HCT116 (cell line): ENCODE results near the gene CDH23. TPM values are rescaled to one million over a fixed set of nuclear protein-coding genes. Genes with fewer than 3 reads are reported as not detected.

Experiments used
- ATAC-seq: fragments of 200-7000 bp; cut with Tn5 transposase; 2 replicates; pipeline ENCODE4 v1.9.1; 2020; ENCODE audit warnings: mild to moderate bottlenecking, moderate library complexity
- BruUV-seq: library from RNA; stranded (reverse); fragments of 400-500 nt; replicated peaks from 2 replicates; lab custom pipeline; 2021; lab: Mats Ljungman, UMichigan
- CTCF ChIA-PET: fragments of 300-600 bp; sonication (Branson Sonifier 250); formaldehyde crosslinking; loops from one replicate; lab custom pipeline; 2021; ENCODE audit warnings: antibody characterized with exemption; lab: Charles Lee
- POLR2A ChIA-PET: fragments of 300-600, 350-600 bp; sonication (Branson Sonifier 250); formaldehyde crosslinking; loops from one replicate; lab custom pipeline; 2021; ENCODE audit warnings: antibody characterized with exemption; lab: Charles Lee
- RAD21 ChIA-PET, 2 experiments: fragments of 300-600 bp; sonication (Branson Sonifier 250); formaldehyde crosslinking; loops; one replicate each; lab custom pipeline; 2023; ENCODE audit warnings: low total read pairs in 2 of 2; ENCODE audit not compliant: uncharacterized antibody in 2 of 2, unreplicated experiment in 2 of 2, low non-redundant PET in 1 of 2; lab: Charles Lee
- DNase-seq: peaks from one replicate; pipeline ENCODE4 v3.0.0-alpha.2; 2010; ENCODE audit warnings: low read depth, low spot score
- H2AFZ ChIP-seq: fragments of 200-600 bp; shearing (Covaris generic), sonication (generic); 2 replicates; pipeline ENCODE4 v1.6.1; 2017; ENCODE audit warnings: low read depth, mixed run types, mixed read lengths, antibody characterized with exemption, low read length; ENCODE audit not compliant: poor library complexity, severe bottlenecking
- H3K27ac ChIP-seq: 2 replicates; pipeline ENCODE4 v1.5.1; 2012; ENCODE audit warnings: low read depth, low read length
- H3K27me3 ChIP-seq: fragments of 200-600 bp; sonication (generic); 2 replicates; pipeline ENCODE4 v1.6.1; 2016; ENCODE audit warnings: mixed run types, low read length, mixed read lengths; ENCODE audit not compliant: insufficient read depth
- H3K36me3 ChIP-seq, 2 experiments: fragments of 200-500 bp in 1 of 2; fragments of 200-600 bp in 1 of 2; sonication (Bioruptor generic) in 1 of 2; sonication (generic) in 1 of 2; 2 replicates each; pipeline versions ENCODE4 v1.5.1 to v1.6.1; 2014 to 2016; ENCODE audit warnings: low read length in 2 of 2, inconsistent platforms in 1 of 2, mixed read lengths in 1 of 2, mixed run types in 1 of 2; ENCODE audit not compliant: insufficient read depth in 2 of 2, control insufficient read depth in 1 of 2
- H3K4me1 ChIP-seq, 2 experiments: fragments of 200-600 bp in 1 of 2; sonication (generic) in 1 of 2; 2 replicates each; pipeline versions ENCODE4 v1.5.1 to v1.6.1; 2012 to 2017; ENCODE audit warnings: low read length in 2 of 2, inconsistent platforms in 1 of 2, mild to moderate bottlenecking in 1 of 2, mixed read lengths in 1 of 2, mixed run types in 1 of 2, moderate library complexity in 1 of 2; ENCODE audit not compliant: insufficient read depth in 2 of 2, control insufficient read depth in 1 of 2
- H3K4me2 ChIP-seq: fragments of 200-600 bp; sonication (generic); 2 replicates; pipeline ENCODE4 v1.6.1; 2017; ENCODE audit warnings: mixed run types, low read length, mixed read lengths
- H3K4me3 ChIP-seq, 2 experiments: fragments of 200-600 bp in 1 of 2; sonication (generic) in 1 of 2; replicated peaks in 1 of 2; 2 replicates each; pipeline ENCODE4 v1.5.1; 2011 to 2016; ENCODE audit warnings: low read length in 2 of 2, control low read depth in 1 of 2, low read depth in 1 of 2, mild to moderate bottlenecking in 1 of 2, mixed read lengths in 1 of 2, mixed run types in 1 of 2
- H3K79me2 ChIP-seq: fragments of 200-600 bp; sonication (generic); 2 replicates; pipeline ENCODE4 v1.6.1; 2017; ENCODE audit warnings: mild to moderate bottlenecking, mixed run types, low read length, moderate library complexity, mixed read lengths; ENCODE audit not compliant: insufficient read depth
- H3K9ac ChIP-seq: fragments of 200-600 bp; sonication (generic); 2 replicates; pipeline ENCODE4 v1.6.1; 2016; ENCODE audit warnings: low read length, mixed read lengths
- H3K9me2 ChIP-seq: fragments of 200-600 bp; sonication (generic), shearing (Covaris generic); 2 replicates; pipeline ENCODE4 v1.6.1; 2017; ENCODE audit warnings: mixed run types, mild to moderate bottlenecking, moderate library complexity; ENCODE audit not compliant: insufficient read depth
- H3K9me3 ChIP-seq, 2 experiments: fragments of 200-500 bp in 1 of 2; fragments of 200-600 bp in 1 of 2; sonication (Bioruptor generic) in 1 of 2; sonication (generic) in 1 of 2; 2 replicates each; pipeline ENCODE4 v1.6.1; 2014 to 2017; ENCODE audit warnings: low read length in 2 of 2, mixed read lengths in 2 of 2, inconsistent platforms in 1 of 2, low read depth in 1 of 2, mild to moderate bottlenecking in 1 of 2, mixed run types in 1 of 2, moderate library complexity in 1 of 2; ENCODE audit not compliant: control insufficient read depth in 1 of 2, insufficient read depth in 1 of 2
- H4K20me1 ChIP-seq: fragments of 200-600 bp; sonication (generic), shearing (Covaris generic); 2 replicates; pipeline ENCODE4 v1.6.1; 2017; ENCODE audit warnings: mixed run types, mild to moderate bottlenecking, moderate library complexity; ENCODE audit not compliant: insufficient read depth
- CBX3 ChIP-seq: IDR thresholded peaks from 2 replicates; pipeline ENCODE4 v1.6.1; 2012; ENCODE audit warnings: low read depth
- CEBPB ChIP-seq: IDR thresholded peaks from 2 replicates; pipeline ENCODE4 v1.6.1; 2012; ENCODE audit warnings: low read depth
- CTCF ChIP-seq, 3 experiments: fragments of 200-600 bp in 1 of 3; sonication (generic) in 1 of 3; IDR thresholded peaks in 2 of 3; conservative IDR thresholded peaks in 1 of 3; 2 replicates each; pipeline ENCODE4 v1.5.1; 2012 to 2017; ENCODE audit warnings: low read depth in 2 of 3, low read length in 2 of 3, antibody characterized with exemption in 1 of 3, borderline replicate concordance in 1 of 3, control low read depth in 1 of 3, mild to moderate bottlenecking in 1 of 3, mixed read lengths in 1 of 3, mixed run types in 1 of 3, moderate library complexity in 1 of 3; ENCODE audit not compliant: insufficient read depth in 1 of 3
- EGR1 ChIP-seq: IDR thresholded peaks from 2 replicates; pipeline ENCODE4 v1.6.1; 2012; ENCODE audit warnings: low read depth
- ELF1 ChIP-seq: IDR thresholded peaks from 2 replicates; pipeline ENCODE4 v1.6.1; 2012; ENCODE audit warnings: low read depth, borderline replicate concordance
- EZH2 ChIP-seq: fragments of 200-600 bp; sonication (generic); IDR thresholded peaks from 2 replicates; pipeline ENCODE4 v1.6.1; 2017; ENCODE audit warnings: antibody characterized with exemption, mixed run types
- FOSL1 ChIP-seq: IDR thresholded peaks from 2 replicates; pipeline ENCODE4 v1.6.1; 2012; ENCODE audit warnings: low read depth
- JUND ChIP-seq: IDR thresholded peaks from 2 replicates; pipeline ENCODE4 v1.6.1; 2012
- MAX ChIP-seq: IDR thresholded peaks from 2 replicates; pipeline ENCODE4 v1.6.1; 2012
- POLR2A ChIP-seq: IDR thresholded peaks from 2 replicates; pipeline ENCODE4 v1.7.0; 2011; ENCODE audit warnings: borderline replicate concordance; ENCODE audit not compliant: insufficient read depth, insufficient read length; ENCODE audit errors: extremely low read depth
- POLR2AphosphoS5 ChIP-seq: IDR thresholded peaks from 2 replicates; pipeline ENCODE4 v1.6.1; 2011; ENCODE audit warnings: mild to moderate bottlenecking, low read depth, low read length, moderate library complexity
- RAD21 ChIP-seq: IDR thresholded peaks from 2 replicates; pipeline ENCODE4 v1.6.1; 2012; ENCODE audit warnings: low read depth, mild to moderate bottlenecking
- SP1 ChIP-seq: IDR thresholded peaks from 2 replicates; pipeline ENCODE4 v1.6.1; 2012; ENCODE audit warnings: low read depth
- SRF ChIP-seq: IDR thresholded peaks from 2 replicates; pipeline ENCODE4 v1.6.1; 2012; ENCODE audit warnings: low read depth
- ZBTB33 ChIP-seq: IDR thresholded peaks from 2 replicates; pipeline ENCODE4 v1.6.1; 2011; ENCODE audit warnings: mild to moderate bottlenecking, low read length, moderate library complexity; ENCODE audit not compliant: insufficient replicate concordance; ENCODE audit errors: extremely low read depth
- ZNF274 ChIP-seq: fragments of 200-500 bp; sonication (Bioruptor generic); IDR thresholded peaks from 2 replicates; pipeline ENCODE4 v1.6.1; 2014; ENCODE audit warnings: mild to moderate bottlenecking, low read depth, low read length, inconsistent platforms
- intact Hi-C: fragments of 100-400 bp; cut with micrococcal nuclease; formaldehyde crosslinking; loops from 2 replicates; pipeline ENCODE4 v1.10.0; 2022
- total RNA-seq: library from RNA; stranded (reverse); gene quantifications from one replicate; pipeline ENCODE4 v1.2.1, GENCODE V29; 2021; ENCODE audit not compliant: unreplicated experiment
- TF ChIP-seq, protein P1 (sequence below): IDR thresholded peaks from 2 replicates; pipeline ENCODE4 v1.6.1; 2012
- TF ChIP-seq, protein P2 (sequence below): IDR thresholded peaks from 2 replicates; pipeline ENCODE4 v1.6.1; 2012; ENCODE audit warnings: low read depth

The CDH23 gene
- total RNA-seq, 1 experiment from 2014 or later, result not detected

DNA sequence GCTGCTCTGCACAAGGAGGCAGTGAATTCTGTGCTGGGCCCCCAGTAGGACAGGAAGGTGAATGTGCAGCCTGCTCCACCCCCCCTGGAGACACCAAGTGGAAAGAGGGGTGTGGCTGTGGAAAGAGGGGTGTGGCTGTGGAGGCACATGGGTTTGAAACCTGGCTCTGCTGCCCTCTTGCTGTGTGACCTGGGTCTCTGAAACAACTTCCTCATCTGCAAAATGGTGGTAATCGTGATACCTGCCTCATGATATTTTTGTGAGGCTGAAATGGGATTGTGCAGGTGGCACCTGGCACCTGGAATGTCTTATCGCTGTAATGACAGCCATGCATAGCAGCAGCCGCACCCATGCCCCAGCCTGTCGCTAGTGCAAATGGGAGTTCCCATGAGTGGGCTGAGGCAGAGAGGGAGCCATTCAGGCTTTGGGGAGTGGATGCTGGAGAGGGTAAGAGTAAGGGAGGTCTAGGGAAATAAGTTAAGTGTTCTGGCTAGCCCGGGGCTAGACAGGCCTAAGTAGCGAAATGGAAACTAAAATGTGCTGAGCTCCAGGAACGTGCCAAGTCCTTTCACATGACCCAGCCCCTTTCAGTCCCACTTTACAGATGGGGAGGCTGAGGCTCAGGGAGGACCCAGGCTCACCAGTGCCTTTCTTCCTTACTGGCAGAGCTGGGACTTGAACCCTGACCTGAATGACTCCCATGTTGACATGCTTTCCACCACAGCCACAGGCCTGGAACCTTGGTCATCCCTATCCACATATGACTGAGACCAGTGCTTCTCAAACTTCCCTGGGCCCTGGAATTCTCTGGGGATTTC, 287.8 kb downstream of the CDH23 start:
- Histone ChIP-seq H4K20me1 (no peaks in the 10 kb centered on the region), H3K9me2 (no peaks in the 10 kb centered on the region), H3K27me3 (no peaks in the 10 kb centered on the region), H3K9ac (no peak overlapping the region), H3K9me3 (no peaks in the 10 kb centered on the region; a peak in 1 of 4 replicates), H3K27ac (no peak overlapping the region), H3K79me2 (no peaks in the 10 kb centered on the region), H2AFZ (peak overlapping the region; percentile 82), H3K36me3 (no peaks in the 10 kb centered on the region), H3K4me2 (peak overlapping the region; percentile 43), H3K4me1 (peaks cover 4 to 10% of the 10 kb centered on the region in 2 experiments; a peak in 3 of 4 replicates), H3K4me3 (no peak overlapping the region)
- intact Hi-C loops, result no loop called here
- ChIA-PET RAD21 (no interaction called here), POLR2A (no interaction called here), CTCF (interaction anchor here (0.5 to 2.9 kb wide), 2 partner anchors 12 to 127 kb away, joined by 6 to 14 read pairs; no protein-coding TSS in a partner anchor)
- TF ChIP-seq CBX3 (no peak), JUND (no peak), MAX (peak; percentile 57; the same call in 1 of the 2 replicates), FOSL1 (no peak), POLR2AphosphoS5 (no peak), ELF1 (no peak), SRF (no peak), SP1 (no peak), CTCF (IDR thresholded peaks at IDR 0.05 in 2 of 3, conservative IDR thresholded peaks at IDR 0.05 in 1 of 3; ENCODE audit: borderline replicate concordance in 1 of 3, insufficient read depth in 1 of 3, low read depth in 2 of 3, low read length in 2 of 3) (peak; percentile 7 to 37 (median 28); a peak in 3 of 6 replicates), POLR2A (no peak), EGR1 (no peak), RAD21 (peak; percentile 27; the same call in 1 of the 2 replicates), EZH2 (no peak), ZNF274 (no peak), CEBPB (no peak), ZBTB33 (no peak)
- TF ChIP-seq, protein P1, sequence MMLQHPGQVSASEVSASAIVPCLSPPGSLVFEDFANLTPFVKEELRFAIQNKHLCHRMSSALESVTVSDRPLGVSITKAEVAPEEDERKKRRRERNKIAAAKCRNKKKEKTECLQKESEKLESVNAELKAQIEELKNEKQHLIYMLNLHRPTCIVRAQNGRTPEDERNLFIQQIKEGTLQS, result no peak
- TF ChIP-seq, protein P2, sequence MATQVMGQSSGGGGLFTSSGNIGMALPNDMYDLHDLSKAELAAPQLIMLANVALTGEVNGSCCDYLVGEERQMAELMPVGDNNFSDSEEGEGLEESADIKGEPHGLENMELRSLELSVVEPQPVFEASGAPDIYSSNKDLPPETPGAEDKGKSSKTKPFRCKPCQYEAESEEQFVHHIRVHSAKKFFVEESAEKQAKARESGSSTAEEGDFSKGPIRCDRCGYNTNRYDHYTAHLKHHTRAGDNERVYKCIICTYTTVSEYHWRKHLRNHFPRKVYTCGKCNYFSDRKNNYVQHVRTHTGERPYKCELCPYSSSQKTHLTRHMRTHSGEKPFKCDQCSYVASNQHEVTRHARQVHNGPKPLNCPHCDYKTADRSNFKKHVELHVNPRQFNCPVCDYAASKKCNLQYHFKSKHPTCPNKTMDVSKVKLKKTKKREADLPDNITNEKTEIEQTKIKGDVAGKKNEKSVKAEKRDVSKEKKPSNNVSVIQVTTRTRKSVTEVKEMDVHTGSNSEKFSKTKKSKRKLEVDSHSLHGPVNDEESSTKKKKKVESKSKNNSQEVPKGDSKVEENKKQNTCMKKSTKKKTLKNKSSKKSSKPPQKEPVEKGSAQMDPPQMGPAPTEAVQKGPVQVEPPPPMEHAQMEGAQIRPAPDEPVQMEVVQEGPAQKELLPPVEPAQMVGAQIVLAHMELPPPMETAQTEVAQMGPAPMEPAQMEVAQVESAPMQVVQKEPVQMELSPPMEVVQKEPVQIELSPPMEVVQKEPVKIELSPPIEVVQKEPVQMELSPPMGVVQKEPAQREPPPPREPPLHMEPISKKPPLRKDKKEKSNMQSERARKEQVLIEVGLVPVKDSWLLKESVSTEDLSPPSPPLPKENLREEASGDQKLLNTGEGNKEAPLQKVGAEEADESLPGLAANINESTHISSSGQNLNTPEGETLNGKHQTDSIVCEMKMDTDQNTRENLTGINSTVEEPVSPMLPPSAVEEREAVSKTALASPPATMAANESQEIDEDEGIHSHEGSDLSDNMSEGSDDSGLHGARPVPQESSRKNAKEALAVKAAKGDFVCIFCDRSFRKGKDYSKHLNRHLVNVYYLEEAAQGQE, result no peak
- ATAC-seq, result peak; percentile 94
- no TSS peak for BruUV-seq
- DNase-seq, result peak; percentile 26
